Measurements from ENCODE around the gene NR1D2. TPM values are rescaled to one million over a fixed set of nuclear protein-coding genes. Genes with fewer than 3 reads are reported as not detected.
"Not testable (repeated sequence)": the region's sequence is repeated elsewhere in the genome, so short reads cannot be mapped to it uniquely, and the experiment has no call there.

NR1D2 gene
- total RNA-seq, 1 donor from 2014 or later = 34.0 TPM

DNA sequence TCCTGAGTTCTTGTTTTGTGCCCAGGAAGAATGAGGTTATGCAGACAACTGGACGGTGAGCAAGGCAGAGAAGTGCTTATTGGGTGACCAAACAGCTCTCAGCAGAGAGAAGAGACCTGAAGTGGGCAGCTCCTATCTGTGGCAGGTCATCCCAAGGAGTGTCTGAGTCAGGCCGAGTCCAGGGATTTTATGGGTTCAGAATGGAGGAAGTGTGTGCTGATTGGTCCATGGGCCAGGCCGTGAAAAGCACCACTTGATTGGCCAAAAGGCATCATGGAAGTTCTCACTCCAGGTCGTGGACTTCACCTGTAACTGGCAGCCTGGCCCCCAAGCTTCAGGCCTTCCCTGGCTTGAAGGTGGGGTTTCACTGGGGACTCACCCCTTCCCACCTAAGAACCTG lies 74.5 kb downstream of the NR1D2 start:
- TF ChIP-seq, protein P1, sequence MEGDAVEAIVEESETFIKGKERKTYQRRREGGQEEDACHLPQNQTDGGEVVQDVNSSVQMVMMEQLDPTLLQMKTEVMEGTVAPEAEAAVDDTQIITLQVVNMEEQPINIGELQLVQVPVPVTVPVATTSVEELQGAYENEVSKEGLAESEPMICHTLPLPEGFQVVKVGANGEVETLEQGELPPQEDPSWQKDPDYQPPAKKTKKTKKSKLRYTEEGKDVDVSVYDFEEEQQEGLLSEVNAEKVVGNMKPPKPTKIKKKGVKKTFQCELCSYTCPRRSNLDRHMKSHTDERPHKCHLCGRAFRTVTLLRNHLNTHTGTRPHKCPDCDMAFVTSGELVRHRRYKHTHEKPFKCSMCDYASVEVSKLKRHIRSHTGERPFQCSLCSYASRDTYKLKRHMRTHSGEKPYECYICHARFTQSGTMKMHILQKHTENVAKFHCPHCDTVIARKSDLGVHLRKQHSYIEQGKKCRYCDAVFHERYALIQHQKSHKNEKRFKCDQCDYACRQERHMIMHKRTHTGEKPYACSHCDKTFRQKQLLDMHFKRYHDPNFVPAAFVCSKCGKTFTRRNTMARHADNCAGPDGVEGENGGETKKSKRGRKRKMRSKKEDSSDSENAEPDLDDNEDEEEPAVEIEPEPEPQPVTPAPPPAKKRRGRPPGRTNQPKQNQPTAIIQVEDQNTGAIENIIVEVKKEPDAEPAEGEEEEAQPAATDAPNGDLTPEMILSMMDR (IDR thresholded peaks at IDR 0.05; ENCODE audit: insufficient read depth, low read length, severe bottlenecking) = no peak
- no peak for FAIRE-seq
- no peaks in the 10 kb centered on the region for H3K27me3 ChIP-seq (ENCODE audit: control insufficient read depth, insufficient read depth, low read length)
- DNase-seq (ENCODE audit: low read depth) = no peak
- no peaks in the 10 kb centered on the region for H3K36me3 ChIP-seq (ENCODE audit: control insufficient read depth, insufficient read depth, low read length)
- H3K4me3 ChIP-seq (ENCODE audit: low read depth, low read length) = no peak overlapping the region

DNA sequence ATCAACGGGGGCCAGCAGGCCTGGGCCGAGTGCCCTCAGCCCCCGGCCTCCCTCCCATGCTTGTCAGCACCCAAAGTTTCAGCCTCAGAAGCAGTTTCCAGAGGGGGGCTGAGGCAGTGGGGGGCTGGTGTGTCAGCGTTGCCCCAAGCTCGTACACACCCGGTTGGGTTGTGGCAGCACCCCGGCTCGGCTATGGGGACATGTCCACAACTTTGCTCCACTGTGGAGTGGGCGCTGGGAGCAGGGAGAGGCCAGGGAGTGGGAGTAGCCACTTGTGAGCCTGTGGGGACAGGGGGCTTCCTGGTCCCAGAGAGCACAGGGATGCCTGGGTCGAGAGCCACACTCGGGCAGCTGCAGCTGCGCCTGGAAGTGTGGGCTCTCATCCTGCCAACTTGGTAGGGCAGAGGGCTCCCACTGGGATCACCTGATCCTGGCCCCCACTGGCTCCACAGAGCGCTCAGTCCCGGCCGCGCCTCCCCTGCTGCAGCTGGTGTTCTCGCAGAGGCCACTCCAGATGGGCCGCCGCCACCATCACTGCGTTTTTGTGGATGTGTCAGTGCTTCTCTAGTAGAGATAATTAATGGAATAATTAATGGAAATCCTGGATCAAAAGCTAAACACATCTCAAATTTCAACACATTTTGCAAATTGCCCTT lies 75.1 kb downstream of the NR1D2 start:
- no peak overlapping the region for H3K4me3 ChIP-seq (ENCODE audit: low read depth, low read length)
- FAIRE-seq (no peak), DNase-seq (ENCODE audit: low read depth) (no peak)
- H3K36me3 ChIP-seq (ENCODE audit: control insufficient read depth, insufficient read depth, low read length) = no peaks in the 10 kb centered on the region
- TF ChIP-seq, protein P1 (IDR thresholded peaks at IDR 0.05; ENCODE audit: insufficient read depth, low read length, severe bottlenecking) = no peak
- H3K27me3 ChIP-seq (ENCODE audit: control insufficient read depth, insufficient read depth, low read length) = no peaks in the 10 kb centered on the region

DNA sequence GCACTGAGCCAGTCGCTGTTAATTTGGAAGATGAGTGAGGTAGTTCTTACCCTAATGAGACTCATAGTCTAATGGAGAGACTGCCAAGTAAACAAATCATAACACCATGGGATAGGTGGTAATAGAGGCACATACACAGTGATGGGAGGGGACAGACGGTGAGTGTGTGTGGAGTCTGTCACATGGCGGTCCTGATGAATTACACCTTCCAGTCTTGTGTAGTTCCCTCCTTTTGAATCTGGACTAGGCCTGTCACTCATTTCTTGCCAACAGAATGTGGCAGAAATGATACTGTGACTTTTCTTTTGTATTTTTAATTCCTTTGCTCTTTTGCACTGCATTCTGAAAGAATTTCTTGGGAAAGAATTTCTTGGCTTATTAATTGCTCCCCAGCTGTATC lies 78.1 kb downstream of the NR1D2 start:
- TF ChIP-seq, protein P1 (IDR thresholded peaks at IDR 0.05; ENCODE audit: insufficient read depth, low read length, severe bottlenecking) = no peak
- no peak for FAIRE-seq

DNA sequence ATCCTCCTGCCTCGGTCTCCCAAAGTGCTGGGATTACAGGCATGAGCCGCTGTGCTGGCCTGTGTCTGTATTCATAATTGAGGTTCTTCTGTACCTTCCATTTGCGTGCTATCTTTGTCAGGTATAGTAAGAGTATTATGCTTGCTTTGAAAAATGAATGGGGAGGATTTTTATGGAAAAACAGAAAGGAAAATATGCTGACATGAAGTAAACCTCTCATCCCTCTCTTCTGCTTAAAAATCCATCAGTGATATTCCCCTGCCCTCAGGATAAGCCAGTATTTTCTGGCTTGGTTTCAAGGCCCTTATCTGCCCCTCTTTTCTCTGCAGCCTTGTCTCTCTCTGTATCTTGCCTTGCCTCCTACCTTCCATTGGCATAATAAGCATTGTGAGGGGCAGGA lies 80.7 kb downstream of the NR1D2 start:
- DNase-seq (ENCODE audit: low read depth) (no peak), FAIRE-seq (no peak)

More for the DNA sequence above, 78.1 kb downstream of the NR1D2 start:
- H3K27me3 ChIP-seq (ENCODE audit: control insufficient read depth, insufficient read depth, low read length) = no peaks in the 10 kb centered on the region
- no peak for DNase-seq (ENCODE audit: low read depth)
- no peak overlapping the region for H3K4me3 ChIP-seq (ENCODE audit: low read depth, low read length)
- no peaks in the 10 kb centered on the region for H3K36me3 ChIP-seq (ENCODE audit: control insufficient read depth, insufficient read depth, low read length)

DNA sequence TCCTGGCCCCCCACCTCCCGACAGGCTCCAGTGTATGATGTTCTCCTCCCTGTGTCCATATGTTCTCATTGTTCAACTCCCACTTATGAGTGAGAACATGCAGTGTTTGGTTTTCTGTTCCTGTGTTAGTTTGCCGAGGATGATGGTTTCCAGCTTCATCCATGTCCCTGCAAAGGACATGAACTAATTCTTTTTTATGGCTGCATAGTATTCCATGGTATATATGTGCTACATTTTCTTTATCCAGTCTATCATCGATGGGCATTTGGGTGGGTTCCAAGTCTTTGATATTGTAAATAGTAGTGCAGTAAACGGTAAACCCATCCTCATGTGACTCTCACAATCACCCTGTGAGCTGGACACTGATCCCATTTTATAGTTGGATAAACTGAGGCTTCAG lies 81.6 kb downstream of the NR1D2 start:
- H3K27me3 ChIP-seq (ENCODE audit: control insufficient read depth, insufficient read depth, low read length); H3K36me3 ChIP-seq (ENCODE audit: control insufficient read depth, insufficient read depth, low read length); DNase-seq (ENCODE audit: low read depth); FAIRE-seq; H3K4me3 ChIP-seq (ENCODE audit: low read depth, low read length): not testable (repeated sequence)

More for the DNA sequence above, 80.7 kb downstream of the NR1D2 start:
- TF ChIP-seq, protein P1 (IDR thresholded peaks at IDR 0.05; ENCODE audit: insufficient read depth, low read length, severe bottlenecking) = no peak
- Histone ChIP-seq H3K27me3 (ENCODE audit: control insufficient read depth, insufficient read depth, low read length) (peaks cover 1% of the 10 kb centered on the region), H3K36me3 (ENCODE audit: control insufficient read depth, insufficient read depth, low read length) (no peaks in the 10 kb centered on the region), H3K4me3 (ENCODE audit: low read depth, low read length) (no peak overlapping the region)

DNA sequence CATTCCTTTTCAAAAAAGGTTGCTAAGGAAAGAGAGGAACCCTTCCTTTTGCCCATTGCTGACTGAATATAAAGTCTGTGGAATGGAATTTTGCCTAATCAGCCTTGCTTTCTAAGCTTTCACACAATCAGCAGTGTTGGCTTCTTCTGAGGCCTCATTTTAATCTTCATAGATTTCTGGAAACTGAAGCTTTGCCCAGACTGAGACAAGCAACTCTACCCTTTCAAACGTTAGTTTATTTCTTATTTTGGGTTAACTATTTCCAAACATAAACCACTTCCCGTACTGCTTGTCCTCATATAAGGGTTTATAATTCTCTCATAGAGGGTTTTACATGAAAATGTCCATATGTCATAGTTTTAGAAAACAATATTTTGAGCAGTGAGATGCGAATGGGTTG lies 82.9 kb downstream of the NR1D2 start:
- FAIRE-seq = no peak

More for the DNA sequence above, 82.9 kb downstream of the NR1D2 start:
- H3K36me3 ChIP-seq (ENCODE audit: control insufficient read depth, insufficient read depth, low read length) = no peaks in the 10 kb centered on the region
- peaks cover 1% of the 10 kb centered on the region for H3K27me3 ChIP-seq (ENCODE audit: control insufficient read depth, insufficient read depth, low read length)
- TF ChIP-seq, protein P1 (IDR thresholded peaks at IDR 0.05; ENCODE audit: insufficient read depth, low read length, severe bottlenecking) = no peak
- no peak overlapping the region for H3K4me3 ChIP-seq (ENCODE audit: low read depth, low read length)
- DNase-seq (ENCODE audit: low read depth) = no peak

Other genes starting within 250 kb of the NR1D2 start
- 85.4 and 124 TPM in 2 replicates for gene UBE2E1, start 139.3 kb upstream of the NR1D2 start, total RNA-seq
- gene NKIRAS1, start 28.3 kb upstream of the NR1D2 start, total RNA-seq = 11.8 and 13.2 TPM in 2 replicates
- gene RPL15, start 28.2 kb upstream of the NR1D2 start, total RNA-seq = 2,265 and 4,496 TPM in 2 replicates

Measured in bronchial epithelial cell (primary cell).